SK-N-MC (cell line): ENCODE data around the gene HLCS.

Source experiments
- EZH2 ChIP-seq: fragments of 200-600 bp; sonication (generic); IDR thresholded peaks from one replicate; pipeline ENCODE4 v1.6.1; 2017; ENCODE audit warnings: antibody characterized with exemption
- FOXP2 ChIP-seq: optimal IDR thresholded peaks from 2 replicates; pipeline ENCODE3; 2011; ENCODE audit warnings: mild to moderate bottlenecking, moderate library complexity; ENCODE audit not compliant: insufficient read depth; ENCODE audit errors: extremely low read length, control extremely low read depth
- POLR2AphosphoS5 ChIP-seq: IDR thresholded peaks from 2 replicates; pipeline ENCODE4 v1.6.1; 2012; ENCODE audit warnings: mild to moderate bottlenecking, low read depth, low read length, borderline replicate concordance

DNA sequence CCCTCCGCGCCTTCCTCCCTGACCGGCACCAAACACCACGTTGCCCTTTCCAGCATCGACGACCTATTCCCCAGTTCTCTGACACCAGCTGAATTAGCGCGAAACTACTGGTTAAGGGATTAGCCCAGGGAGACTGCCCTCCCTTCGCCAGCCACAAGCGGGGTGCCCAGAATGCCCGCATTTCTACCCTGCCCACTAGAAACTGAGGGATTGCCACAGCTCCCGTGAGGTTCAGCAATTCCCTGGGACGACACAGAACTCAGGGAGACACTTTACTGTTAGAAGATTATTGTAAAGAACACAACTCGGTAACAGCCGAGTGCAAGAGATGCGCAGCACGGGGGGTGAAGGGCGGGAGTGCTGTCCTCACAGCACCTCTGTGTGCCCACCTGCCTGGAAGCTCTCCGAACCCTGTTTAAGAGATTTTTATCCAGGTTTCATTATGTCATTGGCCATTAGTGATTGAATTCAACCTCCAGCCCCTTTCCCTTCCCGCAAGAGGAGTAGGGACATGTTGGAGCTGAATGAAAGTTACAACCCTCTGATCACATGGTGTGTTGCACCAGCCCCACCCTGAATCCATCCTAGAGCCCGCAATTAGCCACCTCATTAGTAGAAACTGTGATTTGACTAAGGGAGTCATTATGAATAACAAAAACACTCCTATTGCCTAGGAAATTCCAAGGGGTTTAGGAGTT is 24.2 kb upstream of the HLCS start:
- TF ChIP-seq FOXP2 (no peak), EZH2 (no peak), POLR2AphosphoS5 (no peak)
